ENCODE measurements around the gene PRR36.

Gene PRR36

GRCh38 chr19:7881910-7882309 is 7.7 kb upstream of the PRR36 start:
- Histone ChIP-seq H2AK5ac (ENCODE audit: low read depth, low read length) (no peak overlapping the region), H4K8ac (ENCODE audit: low read depth, low read length) (no peak overlapping the region), H3K79me1 (ENCODE audit: low read depth, low read length) (no peaks in the 10 kb centered on the region), H3K14ac (ENCODE audit: low read length) (no peak overlapping the region), H3K4me3 (ENCODE audit: low read length in 2 of 2) (no peak overlapping the region), H3K23ac (ENCODE audit: low read depth, low read length, poor library complexity) (no peak overlapping the region), H2BK15ac (ENCODE audit: low read length) (no peak overlapping the region), H2AFZ (ENCODE audit: low read length) (no peak overlapping the region), H3K27me3 (ENCODE audit: control insufficient read depth in 3 of 3, insufficient read depth in 3 of 3, low read depth in 1 of 3, low read length in 3 of 3) (peaks cover 0 to 10% (median 0%) of the 10 kb centered on the region in 3 experiments), H3K27ac (replicated peaks; ENCODE audit: low read length) (no peak overlapping the region), H4K91ac (ENCODE audit: low read depth, low read length, poor library complexity) (no peak overlapping the region), H3K36me3 (replicated peaks in 1 of 2; ENCODE audit: control insufficient read depth in 2 of 2, insufficient read depth in 2 of 2, low read length in 2 of 2) (no peaks in the 10 kb centered on the region), H3K4me1 (ENCODE audit: control insufficient read depth in 2 of 2, insufficient read depth in 1 of 2, low read depth in 1 of 2, low read length in 2 of 2) (no peaks in the 10 kb centered on the region), H3K9me3 (replicated peaks in 1 of 2; ENCODE audit: control insufficient read depth in 2 of 2, insufficient read depth in 1 of 2, low read depth in 1 of 2, low read length in 2 of 2) (no peaks in the 10 kb centered on the region), H3K9ac (ENCODE audit: low read depth, low read length, poor library complexity) (no peak overlapping the region), H3K4ac (ENCODE audit: low read length) (no peak overlapping the region), H3K18ac (ENCODE audit: low read length) (no peak overlapping the region), H2BK120ac (ENCODE audit: low read depth, low read length) (no peak overlapping the region), H3K4me2 (ENCODE audit: insufficient read depth, low read length, poor library complexity, severe bottlenecking) (no peak overlapping the region), H2BK5ac (ENCODE audit: low read length) (no peak overlapping the region), H2BK12ac (ENCODE audit: low read length) (no peak overlapping the region)
- DNase-seq (ENCODE audit: low spot score) = no peak
- no CpG with 5 or more reads among the region's 3 CpGs for WGBS, 2 donors (ENCODE audit: extremely low coverage in 2 of 2, insufficient read length in 2 of 2, insufficient replicate concordance in 1 of 2)

DNA sequence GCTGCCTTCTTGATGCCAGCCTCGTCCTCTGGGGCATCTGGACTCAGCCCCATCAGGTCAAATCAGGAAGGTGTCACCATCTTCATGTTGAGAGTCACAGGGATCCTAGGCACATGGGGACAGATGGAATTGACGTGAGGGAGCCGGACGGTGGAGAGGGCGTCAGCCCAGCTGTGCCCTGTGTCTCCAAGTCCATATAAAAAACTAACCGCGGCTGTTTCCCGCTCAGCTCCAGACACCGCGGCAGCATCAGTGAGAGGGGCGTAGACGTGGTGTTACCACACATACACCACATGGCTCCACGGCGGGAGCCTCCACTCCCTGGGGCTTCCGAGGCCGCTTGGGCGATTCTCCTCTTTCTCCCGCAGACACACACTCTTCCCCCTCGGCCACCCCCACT is 5.6 kb upstream of the PRR36 start:
- peaks cover 1 to 2% of the 10 kb centered on the region in 2 donors for H3K4me1 ChIP-seq (ENCODE audit: control insufficient read depth in 2 of 2, insufficient read depth in 1 of 2, low read depth in 1 of 2, low read length in 2 of 2)
- H3K9ac ChIP-seq (ENCODE audit: low read depth, low read length, poor library complexity) = no peak overlapping the region
- peak overlapping the region; percentile 80 for H2AFZ ChIP-seq (ENCODE audit: low read length)
- H3K4ac ChIP-seq (ENCODE audit: low read length) = no peak overlapping the region
- H3K27me3 ChIP-seq (ENCODE audit: control insufficient read depth in 3 of 3, insufficient read depth in 3 of 3, low read depth in 1 of 3, low read length in 3 of 3) = no peaks in the 10 kb centered on the region
- no peak overlapping the region for H3K27ac ChIP-seq (replicated peaks; ENCODE audit: low read length)
- no peak overlapping the region for H2BK12ac ChIP-seq (ENCODE audit: low read length)
- no peak overlapping the region for H2BK15ac ChIP-seq (ENCODE audit: low read length)
- no peak overlapping the region for H3K14ac ChIP-seq (ENCODE audit: low read length)
- no peaks in the 10 kb centered on the region for H3K9me3 ChIP-seq (replicated peaks in 1 of 2; ENCODE audit: control insufficient read depth in 2 of 2, insufficient read depth in 1 of 2, low read depth in 1 of 2, low read length in 2 of 2)
- H2BK5ac ChIP-seq (ENCODE audit: low read length) = no peak overlapping the region
- no peak overlapping the region for H4K8ac ChIP-seq (ENCODE audit: low read depth, low read length)
- no peak overlapping the region for H2BK120ac ChIP-seq (ENCODE audit: low read depth, low read length)
- H3K79me1 ChIP-seq (ENCODE audit: low read depth, low read length) = no peaks in the 10 kb centered on the region
- no peak overlapping the region for H2AK5ac ChIP-seq (ENCODE audit: low read depth, low read length)
- no peak overlapping the region for H3K18ac ChIP-seq (ENCODE audit: low read length)
- DNase-seq (ENCODE audit: low spot score) = no peak
- no peak overlapping the region for H3K4me2 ChIP-seq (ENCODE audit: insufficient read depth, low read length, poor library complexity, severe bottlenecking)
- no peak overlapping the region for H3K4me3 ChIP-seq (ENCODE audit: low read length in 2 of 2)
- WGBS, 2 donors (ENCODE audit: extremely low coverage in 2 of 2, insufficient read length in 2 of 2, insufficient replicate concordance in 1 of 2) = no CpG with 5 or more reads among the region's 19 CpGs
- no peak overlapping the region for H3K23ac ChIP-seq (ENCODE audit: low read depth, low read length, poor library complexity)
- H4K91ac ChIP-seq (ENCODE audit: low read depth, low read length, poor library complexity) = no peak overlapping the region
- H3K36me3 ChIP-seq (replicated peaks in 1 of 2; ENCODE audit: control insufficient read depth in 2 of 2, insufficient read depth in 2 of 2, low read length in 2 of 2) = no peaks in the 10 kb centered on the region

DNA sequence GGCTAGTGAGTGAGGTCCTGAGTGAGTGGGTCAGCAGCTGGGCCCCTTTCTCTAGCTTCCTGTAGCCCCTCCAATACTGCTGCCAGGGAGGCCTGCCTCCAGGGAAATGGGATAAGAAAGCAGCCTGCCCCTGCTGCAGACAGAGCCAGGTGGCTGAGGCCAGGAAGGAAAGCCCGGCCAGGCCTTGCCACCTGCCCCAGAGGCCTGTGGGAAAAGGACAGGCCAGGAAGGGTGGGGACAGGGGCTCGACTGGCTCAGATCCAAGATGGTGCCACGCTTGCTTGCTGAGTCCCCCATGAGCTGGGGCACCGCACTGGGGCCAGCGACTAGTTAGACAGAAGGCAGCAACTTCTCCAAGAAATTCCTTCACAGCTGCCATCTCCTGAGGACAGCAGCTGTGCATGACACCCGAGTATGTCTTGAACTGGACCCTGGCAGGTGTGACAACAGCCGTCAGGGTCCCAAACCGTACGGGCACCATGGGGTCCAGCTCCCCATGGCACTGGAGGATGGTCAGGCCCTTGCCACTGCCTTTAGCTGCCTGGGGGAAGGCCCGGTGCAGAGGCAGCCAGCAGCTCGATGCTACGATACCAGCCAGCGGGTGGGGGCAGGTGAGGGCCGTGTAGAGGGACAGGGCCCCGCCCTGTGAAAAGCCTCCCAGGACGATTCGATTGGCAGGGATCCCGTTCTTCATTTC is 5.1 kb upstream of the PRR36 start:
- WGBS, 2 donors (ENCODE audit: extremely low coverage in 2 of 2, insufficient read length in 2 of 2, insufficient replicate concordance in 1 of 2) = no CpG with 5 or more reads among the region's 18 CpGs
- no peak overlapping the region for H3K23ac ChIP-seq (ENCODE audit: low read depth, low read length, poor library complexity)
- no peak overlapping the region for H2BK12ac ChIP-seq (ENCODE audit: low read length)
- H3K79me1 ChIP-seq (ENCODE audit: low read depth, low read length) = no peaks in the 10 kb centered on the region
- H2BK120ac ChIP-seq (ENCODE audit: low read depth, low read length) = no peak overlapping the region
- H3K36me3 ChIP-seq (replicated peaks in 1 of 2; ENCODE audit: control insufficient read depth in 2 of 2, insufficient read depth in 2 of 2, low read length in 2 of 2) = no peaks in the 10 kb centered on the region
- H3K18ac ChIP-seq (ENCODE audit: low read length) = no peak overlapping the region
- H2AFZ ChIP-seq (ENCODE audit: low read length) = peak overlapping the region; percentile 80
- no peak overlapping the region for H3K4me2 ChIP-seq (ENCODE audit: insufficient read depth, low read length, poor library complexity, severe bottlenecking)
- no peak overlapping the region for H3K4me3 ChIP-seq (ENCODE audit: low read length in 2 of 2)
- H3K4ac ChIP-seq (ENCODE audit: low read length) = no peak overlapping the region
- H3K14ac ChIP-seq (ENCODE audit: low read length) = no peak overlapping the region
- no peak overlapping the region for H3K9ac ChIP-seq (ENCODE audit: low read depth, low read length, poor library complexity)
- no peak overlapping the region for H4K8ac ChIP-seq (ENCODE audit: low read depth, low read length)
- peaks cover 2 to 4% of the 10 kb centered on the region in 2 donors for H3K4me1 ChIP-seq (ENCODE audit: control insufficient read depth in 2 of 2, insufficient read depth in 1 of 2, low read depth in 1 of 2, low read length in 2 of 2)
- H2BK5ac ChIP-seq (ENCODE audit: low read length) = no peak overlapping the region
- no peak overlapping the region for H2AK5ac ChIP-seq (ENCODE audit: low read depth, low read length)
- peak overlapping the region; percentile 67 for H2BK15ac ChIP-seq (ENCODE audit: low read length)
- no peak overlapping the region for H3K27ac ChIP-seq (replicated peaks; ENCODE audit: low read length)
- DNase-seq (ENCODE audit: low spot score) = no peak
- H4K91ac ChIP-seq (ENCODE audit: low read depth, low read length, poor library complexity) = no peak overlapping the region
- H3K27me3 ChIP-seq (ENCODE audit: control insufficient read depth in 3 of 3, insufficient read depth in 3 of 3, low read depth in 1 of 3, low read length in 3 of 3) = no peaks in the 10 kb centered on the region
- no peaks in the 10 kb centered on the region for H3K9me3 ChIP-seq (replicated peaks in 1 of 2; ENCODE audit: control insufficient read depth in 2 of 2, insufficient read depth in 1 of 2, low read depth in 1 of 2, low read length in 2 of 2)

GRCh38 chr19:7877249-7877836 is 3.2 kb upstream of the PRR36 start:
- no peak overlapping the region for H4K91ac ChIP-seq (ENCODE audit: low read depth, low read length, poor library complexity)
- peaks cover 0 to 6% of the 10 kb centered on the region in 2 donors for H3K36me3 ChIP-seq (replicated peaks in 1 of 2; ENCODE audit: control insufficient read depth in 2 of 2, insufficient read depth in 2 of 2, low read length in 2 of 2)
- WGBS, 2 donors (ENCODE audit: extremely low coverage in 2 of 2, insufficient read length in 2 of 2, insufficient replicate concordance in 1 of 2) = no CpG with 5 or more reads among the region's 6 CpGs
- no peak overlapping the region for H3K27ac ChIP-seq (replicated peaks; ENCODE audit: low read length)
- H2BK120ac ChIP-seq (ENCODE audit: low read depth, low read length) = no peak overlapping the region
- no peak overlapping the region for H2BK5ac ChIP-seq (ENCODE audit: low read length)
- H3K18ac ChIP-seq (ENCODE audit: low read length) = no peak overlapping the region
- no peak overlapping the region for H2BK15ac ChIP-seq (ENCODE audit: low read length)
- H3K79me1 ChIP-seq (ENCODE audit: low read depth, low read length) = peaks cover 3% of the 10 kb centered on the region
- no peak for DNase-seq (ENCODE audit: low spot score)
- H3K27me3 ChIP-seq (ENCODE audit: control insufficient read depth in 3 of 3, insufficient read depth in 3 of 3, low read depth in 1 of 3, low read length in 3 of 3) = no peaks in the 10 kb centered on the region
- no peak overlapping the region for H3K4me2 ChIP-seq (ENCODE audit: insufficient read depth, low read length, poor library complexity, severe bottlenecking)
- H3K4me3 ChIP-seq (ENCODE audit: low read length in 2 of 2) = no peak overlapping the region
- no peak overlapping the region for H3K4ac ChIP-seq (ENCODE audit: low read length)
- H2BK12ac ChIP-seq (ENCODE audit: low read length) = no peak overlapping the region
- H3K14ac ChIP-seq (ENCODE audit: low read length) = no peak overlapping the region
- no peak overlapping the region for H3K23ac ChIP-seq (ENCODE audit: low read depth, low read length, poor library complexity)
- H3K9ac ChIP-seq (ENCODE audit: low read depth, low read length, poor library complexity) = no peak overlapping the region
- no peak overlapping the region for H2AFZ ChIP-seq (ENCODE audit: low read length)
- H2AK5ac ChIP-seq (ENCODE audit: low read depth, low read length) = no peak overlapping the region
- H3K9me3 ChIP-seq (replicated peaks in 1 of 2; ENCODE audit: control insufficient read depth in 2 of 2, insufficient read depth in 1 of 2, low read depth in 1 of 2, low read length in 2 of 2) = no peaks in the 10 kb centered on the region
- H3K4me1 ChIP-seq (ENCODE audit: control insufficient read depth in 2 of 2, insufficient read depth in 1 of 2, low read depth in 1 of 2, low read length in 2 of 2) = peaks cover 10 to 16% of the 10 kb centered on the region in 2 donors
- no peak overlapping the region for H4K8ac ChIP-seq (ENCODE audit: low read depth, low read length)
